Hepatocyte (in vitro differentiated cells): Measurements from ENCODE around the gene HEATR1.

Source experiments
- EZH2 ChIP-seq: fragments of 200-600 bp; sonication (generic); IDR thresholded peaks from 2 replicates; pipeline ENCODE4 v1.6.1; 2016; ENCODE audit warnings: antibody characterized with exemption, mild to moderate bottlenecking, borderline replicate concordance
- EZH2phosphoT487 ChIP-seq: fragments of 200-600 bp; sonication (generic); IDR thresholded peaks from one replicate; pipeline ENCODE4 v1.6.1; 2018; ENCODE audit warnings: antibody characterized with exemption, mild to moderate bottlenecking, low read depth, moderate library complexity; ENCODE audit not compliant: unreplicated experiment, severe bottlenecking
- TF ChIP-seq, protein P1 (sequence below): fragments of 200-600 bp; sonication (generic); IDR thresholded peaks from 2 replicates; pipeline ENCODE4 v1.5.1; 2016; ENCODE audit warnings: antibody characterized with exemption, mild to moderate bottlenecking; ENCODE audit not compliant: poor library complexity

GRCh38 chr1:236602171-236602570, 2.1 kb downstream of the HEATR1 start:
- TF ChIP-seq, protein P1, sequence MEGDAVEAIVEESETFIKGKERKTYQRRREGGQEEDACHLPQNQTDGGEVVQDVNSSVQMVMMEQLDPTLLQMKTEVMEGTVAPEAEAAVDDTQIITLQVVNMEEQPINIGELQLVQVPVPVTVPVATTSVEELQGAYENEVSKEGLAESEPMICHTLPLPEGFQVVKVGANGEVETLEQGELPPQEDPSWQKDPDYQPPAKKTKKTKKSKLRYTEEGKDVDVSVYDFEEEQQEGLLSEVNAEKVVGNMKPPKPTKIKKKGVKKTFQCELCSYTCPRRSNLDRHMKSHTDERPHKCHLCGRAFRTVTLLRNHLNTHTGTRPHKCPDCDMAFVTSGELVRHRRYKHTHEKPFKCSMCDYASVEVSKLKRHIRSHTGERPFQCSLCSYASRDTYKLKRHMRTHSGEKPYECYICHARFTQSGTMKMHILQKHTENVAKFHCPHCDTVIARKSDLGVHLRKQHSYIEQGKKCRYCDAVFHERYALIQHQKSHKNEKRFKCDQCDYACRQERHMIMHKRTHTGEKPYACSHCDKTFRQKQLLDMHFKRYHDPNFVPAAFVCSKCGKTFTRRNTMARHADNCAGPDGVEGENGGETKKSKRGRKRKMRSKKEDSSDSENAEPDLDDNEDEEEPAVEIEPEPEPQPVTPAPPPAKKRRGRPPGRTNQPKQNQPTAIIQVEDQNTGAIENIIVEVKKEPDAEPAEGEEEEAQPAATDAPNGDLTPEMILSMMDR, result no peak
- TF ChIP-seq EZH2 (no peak), EZH2phosphoT487 (no peak)
